GM18951 (cell line): ENCODE data around the gene LRRC73.
"Not testable (repeated sequence)": the region's sequence is repeated elsewhere in the genome, so short reads cannot be mapped to it uniquely, and the experiment has no call there.

Source experiments
- POLR2A ChIP-seq: IDR thresholded peaks from 4 replicates; pipeline ENCODE4 v1.6.1; 2011; ENCODE audit warnings: mild to moderate bottlenecking; ENCODE audit not compliant: insufficient read length, insufficient read depth; ENCODE audit errors: extremely low read depth
- in situ Hi-C: fragments of 300-500 bp; cut with MboI; formaldehyde crosslinking; loops from one replicate; pipeline ENCODE4 v1.12.0; 2022; ENCODE audit warnings: low sequenced_read_pairs, mixed read lengths, inconsistent platforms; ENCODE audit not compliant: unreplicated experiment

The LRRC73 gene

DNA sequence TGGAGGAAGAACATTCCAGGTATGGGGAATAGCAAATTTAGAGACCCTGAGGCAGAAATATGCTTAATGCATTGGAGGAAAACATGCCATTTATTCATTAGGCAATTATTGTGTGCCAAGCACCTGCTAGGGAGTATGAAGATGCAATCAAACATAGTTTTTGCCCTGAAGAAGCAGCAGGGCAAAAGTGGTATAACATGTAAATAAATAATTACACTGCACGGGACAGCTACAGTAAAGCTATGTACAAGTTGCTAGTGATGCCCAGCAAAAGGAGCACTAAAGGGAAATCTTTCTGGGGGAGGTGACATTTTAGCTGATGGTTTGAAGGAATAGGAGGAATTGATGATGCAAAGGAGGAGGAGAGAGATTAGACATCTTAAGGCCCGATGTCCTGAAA is 33.4 kb downstream of the LRRC73 start:
- no peak for TF ChIP-seq POLR2A
- in situ Hi-C loops: no loop called here

DNA sequence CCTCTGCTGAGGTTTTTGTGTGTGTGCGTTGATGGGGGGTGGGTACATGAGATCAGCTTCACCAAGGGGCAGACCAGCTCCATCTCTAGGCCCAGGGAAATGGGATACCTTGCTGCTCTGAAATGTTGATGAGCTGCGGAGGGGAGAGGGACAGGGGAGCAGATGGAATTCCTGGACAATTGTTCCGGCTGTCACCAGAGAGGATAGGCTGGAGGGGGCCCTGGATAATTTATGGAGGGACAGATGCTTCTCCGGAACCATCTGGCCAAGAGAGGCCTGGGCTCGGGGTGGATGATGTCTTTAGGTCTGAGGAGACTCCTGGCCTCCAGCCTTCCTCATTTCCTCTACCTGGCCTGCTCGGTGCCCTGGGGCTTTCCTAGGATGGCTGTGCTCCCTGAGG is 34.6 kb downstream of the LRRC73 start:
- in situ Hi-C loops: no loop called here
- no peak for TF ChIP-seq POLR2A

DNA sequence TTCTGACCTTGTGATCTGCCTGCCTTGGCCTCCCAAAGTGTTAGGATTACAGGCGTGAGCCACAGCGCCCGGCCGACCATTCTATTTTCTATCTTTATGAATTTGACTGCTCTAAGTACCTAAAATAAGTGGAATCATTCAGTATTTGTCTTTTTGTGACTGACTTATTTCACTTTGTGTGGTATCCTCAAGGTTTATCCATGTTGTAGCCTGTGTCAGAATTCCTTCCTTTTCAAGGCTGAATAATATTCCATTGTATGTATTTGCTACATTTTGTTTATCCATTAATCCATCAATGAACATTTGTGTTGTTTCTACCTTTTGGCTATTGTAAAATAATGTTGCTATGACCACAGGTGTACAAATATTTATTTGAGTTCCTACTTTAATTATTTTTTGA is 37.6 kb downstream of the LRRC73 start:
- in situ Hi-C loops: no loop called here
- TF ChIP-seq POLR2A: no peak

DNA sequence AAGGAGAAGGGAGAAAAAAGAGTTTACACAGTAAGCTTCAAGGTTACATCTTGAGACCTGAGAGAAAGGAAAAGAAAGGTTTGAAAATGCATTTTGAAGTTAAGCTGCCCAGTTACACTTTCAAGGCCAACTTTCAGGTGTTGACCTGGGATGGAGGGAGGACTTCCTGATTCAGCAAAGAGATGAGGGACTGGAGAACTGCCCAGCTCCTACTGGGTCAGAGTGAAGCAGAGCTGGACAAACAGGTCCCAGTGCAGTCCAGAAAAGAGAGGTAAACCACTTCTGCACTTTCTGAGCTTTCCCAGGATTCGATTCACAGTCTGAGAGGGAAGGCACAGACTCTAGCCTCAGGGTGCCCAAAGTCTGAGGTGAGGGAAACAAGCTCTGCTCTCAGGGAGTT is 38.7 kb downstream of the LRRC73 start:
- in situ Hi-C loops: no loop called here

DNA sequence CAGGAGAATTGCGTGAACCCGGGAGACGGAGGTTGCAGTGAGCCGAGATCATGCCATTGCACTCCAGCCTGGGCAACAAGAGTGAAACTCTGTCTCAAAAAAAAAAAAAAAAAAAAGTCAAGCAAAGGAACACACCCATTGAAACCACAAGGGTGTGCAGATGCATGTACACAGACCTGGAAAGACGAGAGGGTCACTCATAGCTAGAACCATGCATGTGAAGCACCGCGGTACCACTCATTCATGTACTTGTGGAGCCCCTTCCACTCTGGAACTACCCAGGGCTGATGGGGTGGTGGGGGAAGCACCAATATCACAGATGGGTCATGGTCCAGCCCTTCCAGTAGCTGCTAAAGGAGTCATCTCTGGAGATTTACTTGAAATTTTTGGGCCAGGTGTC is 40.2 kb downstream of the LRRC73 start:
- in situ Hi-C loops: no loop called here
- no peak for TF ChIP-seq POLR2A

More for the DNA sequence above, 38.7 kb downstream of the LRRC73 start:
- no peak for TF ChIP-seq POLR2A

DNA sequence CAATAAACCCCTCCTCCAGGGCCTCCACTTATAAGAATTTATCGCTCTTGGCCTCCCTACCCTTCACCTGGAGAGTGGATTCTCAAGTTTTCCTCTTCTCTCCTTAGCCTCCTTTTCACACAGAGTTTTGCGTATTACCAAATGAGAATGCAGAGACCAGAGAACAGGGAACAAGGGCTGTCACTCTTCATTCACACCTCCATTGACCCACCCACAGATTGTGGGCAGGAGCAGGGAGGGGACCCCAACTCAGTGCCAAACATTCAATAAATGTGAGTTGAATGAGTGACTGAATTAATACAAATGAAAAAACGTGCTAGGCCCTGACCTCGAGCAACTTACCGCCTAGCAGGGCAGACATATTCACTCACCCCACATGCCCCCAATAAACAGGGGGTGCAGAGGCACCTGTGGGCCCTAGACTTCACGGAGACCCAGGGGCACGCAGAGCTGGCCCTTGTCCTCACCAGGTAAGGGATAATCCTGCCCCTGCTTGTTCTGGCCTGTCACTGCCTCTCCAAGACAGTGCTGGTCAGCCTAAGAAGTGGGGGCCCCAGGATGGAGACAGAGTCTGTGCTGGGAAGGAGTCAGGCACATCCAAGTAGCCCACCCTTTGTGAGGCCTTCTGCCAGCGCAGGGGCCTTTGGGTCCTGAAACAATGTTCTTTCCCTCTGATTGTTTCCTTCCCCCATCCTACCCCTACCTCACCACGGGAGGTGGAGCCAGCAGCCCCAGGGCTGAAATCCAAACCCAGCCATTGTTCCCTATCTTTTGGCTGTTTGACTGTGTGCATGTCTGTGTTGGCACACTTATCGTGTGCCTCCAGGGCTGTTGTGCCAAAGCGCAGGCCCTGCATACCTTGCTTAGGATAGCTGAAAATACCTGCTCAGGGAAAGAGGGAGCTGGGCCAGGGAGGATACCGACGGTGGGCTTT is 41.1 kb downstream of the LRRC73 start:
- no peak for TF ChIP-seq POLR2A
- in situ Hi-C loops: no loop called here

DNA sequence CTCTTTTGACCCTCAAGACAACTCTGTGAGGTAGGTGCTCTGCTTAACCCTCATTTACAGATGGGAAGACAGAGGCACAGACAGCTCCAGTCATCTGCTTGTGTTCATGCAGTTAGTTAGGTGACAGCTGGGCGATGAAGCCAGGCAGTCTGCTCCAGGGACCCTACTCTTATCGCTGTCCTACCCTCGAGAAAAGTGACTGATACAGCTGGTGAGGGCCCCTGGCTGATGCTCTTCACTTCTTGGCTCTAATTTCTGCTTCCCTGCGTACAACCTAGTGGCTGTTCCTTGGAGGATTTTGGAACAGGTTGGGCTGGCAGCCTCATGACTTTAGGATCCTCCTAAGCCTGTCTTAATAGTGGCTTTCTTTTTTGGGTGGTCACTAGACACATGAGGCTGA is 41.9 kb downstream of the LRRC73 start:
- in situ Hi-C loops: no loop called here
- no peak for TF ChIP-seq POLR2A

DNA sequence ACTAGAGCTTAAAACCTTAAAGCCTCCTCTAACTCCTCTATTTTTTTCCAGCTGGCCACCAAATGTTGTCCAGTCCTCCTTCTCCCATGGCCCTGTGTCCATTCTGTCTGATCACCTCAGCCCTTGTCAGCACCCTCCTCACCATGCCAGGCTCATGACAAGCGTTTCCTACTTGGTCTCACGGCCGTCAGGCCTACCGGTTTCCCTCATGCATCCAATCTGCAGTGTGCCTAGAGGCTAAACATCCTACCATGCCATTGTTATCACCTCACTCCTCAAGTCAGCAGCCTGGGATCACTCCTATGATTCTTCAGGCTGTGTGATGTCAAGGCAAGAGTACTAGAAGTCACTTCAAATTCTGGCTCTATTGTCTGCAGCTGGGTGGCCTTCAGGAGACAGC is 42.4 kb downstream of the LRRC73 start:
- in situ Hi-C loops: no loop called here
- TF ChIP-seq POLR2A: no peak

DNA sequence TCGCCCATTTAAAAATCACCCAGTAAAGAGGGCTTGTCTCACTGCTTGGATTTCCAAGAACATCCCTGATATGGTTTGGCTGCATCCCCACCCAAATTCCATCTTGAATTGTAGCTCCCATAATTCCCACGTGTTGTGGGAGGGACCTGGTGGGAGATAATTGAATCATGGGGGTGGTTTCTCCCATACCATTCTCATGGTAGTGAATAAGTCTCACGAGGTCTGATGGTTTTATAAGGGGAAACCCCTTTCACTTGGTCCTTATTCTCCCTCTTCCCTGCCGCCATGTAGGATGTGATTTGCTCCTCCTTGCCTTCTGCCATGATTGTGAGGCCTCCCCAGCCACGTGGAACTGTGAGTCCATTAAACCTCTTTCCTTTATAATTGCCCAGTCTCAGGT is 42.9 kb downstream of the LRRC73 start:
- in situ Hi-C loops: not testable (repeated sequence)

DNA sequence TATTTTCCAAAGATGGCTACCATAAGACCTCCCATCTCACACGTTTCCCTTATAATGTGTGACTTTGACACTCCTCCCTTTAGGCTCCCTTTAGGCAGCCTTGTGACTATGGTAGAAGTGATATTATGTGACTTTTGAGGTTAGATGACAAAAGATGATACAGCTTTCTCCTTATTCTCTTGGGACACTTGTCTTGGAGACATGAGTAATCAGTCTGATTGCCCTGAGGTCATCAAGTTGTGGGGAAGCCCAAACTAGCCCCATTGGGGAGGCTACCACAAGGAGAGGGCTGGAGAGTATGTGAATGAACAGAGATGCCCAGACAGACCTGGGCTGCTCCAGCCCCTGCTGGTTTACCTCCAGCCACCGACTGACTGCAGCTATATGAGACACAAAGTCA is 44.2 kb downstream of the LRRC73 start:
- TF ChIP-seq POLR2A: no peak
- in situ Hi-C loops: no loop called here

DNA sequence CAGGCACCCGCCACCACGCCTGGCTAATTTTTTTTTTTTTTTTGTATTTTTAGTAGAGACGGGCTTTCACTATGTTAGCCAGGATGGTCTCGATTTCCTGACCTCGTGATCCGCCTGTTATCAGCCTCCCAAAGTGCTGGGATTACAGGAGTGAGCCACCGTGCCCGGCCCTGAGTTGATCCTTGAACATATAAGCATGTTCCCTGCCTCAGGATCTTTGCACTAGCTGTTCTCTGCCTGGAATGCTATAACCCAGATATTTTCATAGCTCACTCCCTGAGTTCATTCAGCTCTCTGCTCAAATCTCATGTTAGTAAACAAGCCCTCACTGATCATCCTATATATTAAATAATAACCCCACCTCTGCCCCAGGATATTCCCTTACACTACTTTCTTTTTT is 45.8 kb downstream of the LRRC73 start:
- no peak for TF ChIP-seq POLR2A
- in situ Hi-C loops: no loop called here

DNA sequence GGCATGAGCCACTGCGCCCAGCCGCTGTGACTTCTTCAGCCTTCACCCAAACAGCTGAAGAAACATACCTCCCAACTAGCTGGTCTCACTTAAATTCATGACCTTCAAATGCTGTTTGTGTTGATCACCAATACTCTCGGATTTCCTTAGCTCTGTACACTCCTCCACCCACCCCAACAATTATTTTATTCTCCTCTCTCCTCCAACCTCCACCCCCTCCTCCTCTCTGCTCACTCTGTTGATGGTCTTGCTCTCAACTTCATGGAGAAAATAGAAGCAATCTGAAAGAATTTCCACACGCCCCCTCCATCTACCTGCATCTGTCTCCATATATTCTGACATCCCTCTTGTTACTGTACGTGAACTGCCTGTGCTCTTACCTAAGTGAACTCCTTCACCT is 48.2 kb downstream of the LRRC73 start:
- in situ Hi-C loops: no loop called here
- no peak for TF ChIP-seq POLR2A

DNA sequence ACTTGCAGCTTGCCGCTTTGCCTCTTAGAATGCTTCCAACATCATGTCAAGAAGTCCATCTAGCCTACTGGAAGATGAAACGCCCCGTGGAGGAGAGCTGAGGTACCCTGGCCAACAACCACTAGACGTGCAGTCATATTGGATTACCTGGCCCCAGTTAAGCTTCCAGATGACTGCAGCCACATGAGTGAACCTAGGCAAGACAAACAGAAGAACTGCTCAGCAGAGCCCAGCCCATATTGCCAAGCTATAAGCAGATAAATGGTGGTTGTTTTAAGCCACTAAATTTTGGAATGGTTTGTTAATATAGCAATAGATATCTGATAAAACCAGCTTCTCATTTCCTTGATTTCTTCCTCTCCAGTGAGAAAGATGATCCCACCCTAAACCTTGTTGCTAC is 50.1 kb downstream of the LRRC73 start:
- no peak for TF ChIP-seq POLR2A
- in situ Hi-C loops: no loop called here

DNA sequence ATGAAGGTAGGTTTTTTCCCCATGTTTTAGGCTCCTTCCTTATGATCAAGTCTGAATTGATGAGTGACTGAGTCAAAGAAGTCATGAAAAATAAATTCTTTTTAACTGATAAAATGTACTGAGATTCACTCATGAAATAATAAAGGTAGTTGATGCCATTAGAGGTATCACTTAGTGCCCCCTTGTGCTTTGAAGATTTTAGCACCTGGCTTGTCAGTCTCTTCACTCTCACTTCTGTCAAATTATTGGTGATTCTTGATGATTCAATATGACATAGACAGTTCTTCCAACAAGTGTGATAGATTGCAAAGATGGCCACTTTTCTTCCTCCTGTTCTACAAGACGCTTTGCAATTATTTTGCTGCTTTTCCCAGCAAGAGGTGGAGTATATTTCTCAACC is 50.6 kb downstream of the LRRC73 start:
- no peak for TF ChIP-seq POLR2A
- in situ Hi-C loops: loop anchor here (10.0 kb wide), 1 partner anchor 45 kb away; no protein-coding TSS in a partner anchor

DNA sequence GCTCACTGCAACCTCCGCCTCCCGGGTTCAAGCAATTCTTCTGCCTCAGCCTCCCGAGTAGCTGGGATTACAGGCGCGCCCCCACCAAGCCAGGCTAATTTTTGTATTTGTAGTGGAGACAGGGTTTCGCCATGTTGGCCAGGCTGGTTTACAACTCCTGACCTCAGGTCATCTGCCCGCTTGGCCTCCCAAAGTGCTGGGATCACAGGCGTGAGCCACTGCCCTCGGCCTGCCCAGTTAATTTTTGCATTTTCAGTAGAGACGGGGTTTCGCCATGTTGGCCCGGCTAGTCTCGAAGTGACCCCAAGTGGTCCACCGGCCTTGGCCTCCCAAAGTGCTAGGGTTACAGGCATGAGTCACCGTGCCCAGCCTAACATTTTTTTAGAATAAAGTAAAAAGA is 52.0 kb downstream of the LRRC73 start:
- in situ Hi-C loops: loop anchor here (10.0 kb wide), 1 partner anchor 47 kb away; no protein-coding TSS in a partner anchor
